ENCODE results near the gene COL7A1.
A peak's percentile ranks its signal among the peaks of the same experiment; 100 is the strongest.

Gene COL7A1

DNA sequence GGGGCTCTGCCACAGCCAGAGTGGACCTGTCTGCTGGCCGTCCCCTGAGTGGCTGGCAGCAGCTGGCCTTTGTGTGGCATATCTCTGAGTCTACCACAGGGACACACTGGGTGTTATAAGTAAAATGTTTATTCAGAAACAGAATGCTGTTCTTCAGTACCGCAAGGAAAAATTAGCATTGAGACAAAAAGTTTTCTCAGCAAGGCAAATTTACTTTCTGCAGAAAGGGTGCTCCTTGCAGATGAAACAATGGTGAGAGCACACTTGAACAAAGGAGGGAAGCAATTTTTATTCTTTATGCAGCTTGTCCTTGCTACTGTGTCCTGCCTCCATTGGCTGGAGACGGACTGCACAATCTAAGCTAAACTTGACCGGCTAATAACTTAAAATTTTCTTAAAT lies 22.4 kb upstream of the COL7A1 start:
- no peak for DNase-seq

- no peak for DNase-seq
These were observed 18.9 kb upstream of the COL7A1 start for GRCh38 chr3:48614044-48614443.

GRCh38 chr3:48612309-48612708 lies 17.2 kb upstream of the COL7A1 start:
- DNase-seq = no peak

DNA sequence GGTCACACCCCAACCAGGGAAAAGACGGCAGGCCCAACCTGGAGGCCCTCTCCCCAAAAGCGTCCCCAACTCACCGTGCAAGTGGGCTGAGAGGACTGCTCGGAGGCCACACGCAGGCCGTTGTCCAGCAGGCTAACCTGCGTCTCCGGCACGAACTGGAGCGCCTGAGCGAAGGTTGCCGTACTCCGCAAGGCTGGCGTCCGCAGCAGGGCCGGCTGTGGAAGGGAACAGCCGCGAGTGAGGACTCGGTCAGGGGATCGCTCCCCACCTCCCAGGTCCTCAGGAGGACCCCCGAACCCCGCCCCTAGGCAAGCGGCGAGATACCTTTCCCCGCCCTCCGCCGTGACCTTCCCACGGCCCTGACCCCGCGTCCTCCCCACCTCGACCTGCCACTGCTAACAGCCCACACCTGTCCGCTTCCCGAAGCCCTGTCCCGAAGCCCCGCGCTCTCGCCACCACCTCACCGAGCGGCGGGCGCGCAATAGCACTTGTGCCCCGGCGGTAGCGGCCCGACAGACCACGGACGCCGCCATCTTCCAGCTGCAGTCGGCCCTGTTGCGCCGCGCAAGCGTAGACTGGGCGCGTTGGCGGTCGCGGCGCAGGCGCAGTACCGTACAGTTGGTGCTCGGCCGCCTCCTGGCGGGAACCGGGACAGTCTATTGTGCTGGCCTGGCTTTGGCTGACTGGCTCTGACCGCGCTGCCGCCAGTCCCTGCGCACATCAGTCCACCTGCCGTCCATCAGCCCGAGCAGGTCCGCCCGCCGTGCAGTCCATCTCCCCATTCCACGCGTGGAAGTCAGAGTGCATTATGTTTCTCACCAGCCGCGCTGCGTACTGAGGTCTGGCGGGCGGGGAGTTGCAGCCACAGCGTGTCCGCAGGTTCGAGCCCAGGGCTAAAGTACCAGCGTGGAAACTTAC lies 14.2 kb upstream of the COL7A1 start, which contains the start of gene UQCRC1:
Gene UQCRC1 (minus strand): TSS at position 559 of the 918 bp plus-strand sequence. CDS start 26 bp downstream, at position 533.
- peak; percentile 55 for DNase-seq

- no peak for DNase-seq
These were observed 12.4 kb upstream of the COL7A1 start for GRCh38 chr3:48607519-48607918.

GRCh38 chr3:48601622-48601994 lies 6.5 kb upstream of the COL7A1 start:
- DNase-seq = no peak

- DNase-seq = no peak
These were observed 5.8 kb upstream of the COL7A1 start for GRCh38 chr3:48600711-48601621.

DNA sequence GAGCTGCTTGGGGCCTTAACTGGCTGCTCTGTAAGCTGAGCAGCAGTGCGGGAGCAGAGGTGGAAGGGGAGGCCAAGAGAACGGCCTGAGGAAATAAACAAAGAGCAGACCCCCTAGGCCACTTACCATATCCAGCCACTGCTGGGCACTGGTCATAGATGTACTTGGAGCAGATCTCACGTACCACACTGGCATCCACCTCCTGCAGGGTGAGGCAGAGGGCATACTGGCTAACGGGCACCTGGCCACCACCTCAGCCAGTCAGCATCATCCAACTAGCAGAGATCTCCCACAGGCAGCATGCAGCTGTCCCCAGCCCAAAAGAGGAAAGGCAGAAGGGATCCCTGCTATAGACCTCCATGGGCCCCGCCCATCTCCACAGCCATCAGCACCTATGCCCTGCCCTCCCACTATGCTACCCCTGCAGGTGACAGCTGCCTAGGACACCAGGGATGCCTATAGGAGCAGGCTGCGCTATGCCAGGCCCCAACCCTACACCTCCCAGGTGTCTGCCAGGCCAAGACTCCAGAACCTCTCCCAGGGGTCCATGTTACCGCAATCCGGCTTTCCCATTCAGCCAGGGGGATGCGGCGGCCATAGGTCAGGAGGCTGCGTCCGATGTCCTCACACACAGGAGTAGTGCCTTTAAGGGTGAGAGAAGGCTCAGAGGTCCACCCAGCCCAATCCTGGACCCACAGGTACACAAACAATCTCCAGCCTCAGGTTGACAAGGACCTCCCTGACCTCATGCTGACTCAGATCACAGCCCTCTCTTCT lies 4.6 kb upstream of the COL7A1 start:
- DNase-seq = no peak

DNA sequence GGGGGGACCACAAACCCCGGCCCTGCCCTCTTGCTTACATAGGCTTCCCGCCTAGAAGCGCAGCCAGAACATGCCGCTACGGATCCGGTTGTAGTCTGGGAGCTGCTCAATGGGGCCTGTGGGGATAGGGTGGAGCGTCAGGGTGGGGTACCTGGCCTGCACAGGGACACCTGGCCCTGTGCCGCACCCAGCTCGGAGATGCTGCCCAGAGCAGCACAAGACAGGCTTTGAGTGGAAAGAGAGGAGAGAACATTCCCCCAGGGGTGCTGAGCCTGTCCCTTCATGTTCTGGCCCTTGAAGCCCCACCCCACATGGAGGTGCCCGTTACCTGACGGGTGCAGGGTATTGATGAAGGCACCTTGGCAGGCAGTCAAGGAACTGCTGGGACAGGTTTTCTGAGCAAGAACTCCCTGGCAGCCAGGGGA lies 4.0 kb upstream of the COL7A1 start:
- DNase-seq = no peak

- no peak for DNase-seq
These were observed 3.4 kb upstream of the COL7A1 start for GRCh38 chr3:48598323-48599076.

- no peak for DNase-seq
These were observed 2.3 kb upstream of the COL7A1 start for GRCh38 chr3:48597408-48597800.

DNA sequence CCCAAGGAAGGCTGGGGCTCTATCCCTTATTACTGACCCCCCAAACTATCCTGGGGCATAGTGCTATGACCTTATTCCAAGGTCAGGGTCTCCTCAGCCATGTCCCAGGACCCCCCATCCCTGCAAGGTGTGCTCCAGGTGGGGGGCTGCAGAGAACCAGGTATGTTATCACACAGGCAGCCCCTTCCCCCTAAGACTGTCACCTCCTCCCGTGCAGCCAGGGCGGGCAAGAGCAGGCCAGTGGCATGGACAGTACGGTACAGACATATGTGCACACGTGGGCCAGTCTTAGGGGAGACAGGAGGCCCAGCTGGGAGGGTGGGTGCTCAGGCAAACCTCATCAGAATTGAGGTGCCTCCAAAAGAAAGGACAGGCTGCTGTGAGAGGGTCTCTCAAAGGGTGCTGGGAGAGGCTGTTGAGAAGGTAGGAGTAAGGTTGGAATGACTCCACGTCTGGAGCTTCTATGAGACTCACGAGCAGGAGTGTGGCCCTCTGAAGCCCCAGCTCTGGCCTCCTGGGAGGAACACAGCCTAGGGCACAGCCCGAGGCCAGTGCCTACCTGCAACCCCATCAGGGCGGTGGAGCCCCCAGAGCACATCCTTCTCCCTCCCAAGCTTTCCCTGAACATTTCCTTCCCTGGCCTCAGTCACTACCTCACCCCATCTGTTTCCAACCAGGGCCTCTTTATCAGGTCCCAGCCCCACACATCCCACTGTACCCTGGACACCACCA lies 1.7 kb upstream of the COL7A1 start:
- DNase-seq = no peak

GRCh38 chr3:48596157-48596556 lies 1.0 kb upstream of the COL7A1 start:
- no peak for DNase-seq

- DNase-seq = no peak
These were observed 495 bp upstream of the COL7A1 start for GRCh38 chr3:48595526-48596121.

DNA sequence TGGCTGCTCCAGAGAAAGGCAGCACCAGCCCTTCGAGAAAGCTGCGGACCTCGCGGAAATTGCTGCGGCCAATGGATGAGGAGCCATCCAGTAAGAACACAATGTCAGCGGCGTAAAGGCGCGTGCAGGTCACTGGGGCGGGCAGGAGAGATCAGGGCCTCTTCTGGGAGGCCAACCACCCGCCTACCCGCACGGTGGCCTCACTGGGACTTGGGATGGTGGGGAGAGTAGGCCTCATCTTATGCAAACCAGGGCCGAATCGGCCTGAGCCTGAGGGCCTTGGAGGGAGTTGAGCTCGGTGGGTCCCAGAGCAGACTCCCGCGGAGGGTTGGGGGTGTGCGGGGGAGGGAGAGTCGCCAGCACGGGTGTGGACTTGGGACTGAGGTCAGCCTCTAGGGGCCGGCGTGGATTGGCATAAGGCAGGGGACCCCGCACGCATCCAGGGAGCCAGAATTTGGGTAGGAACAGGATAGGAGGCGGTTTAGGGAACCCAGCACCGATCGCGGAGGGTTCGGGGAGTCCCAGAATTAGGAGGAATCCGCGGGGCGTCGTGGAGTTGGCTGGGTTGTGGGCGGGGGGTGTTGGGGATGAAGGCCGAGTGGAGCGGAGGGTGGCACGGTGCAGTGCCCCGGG lies 596 bp downstream of the COL7A1 start:
- no peak for DNase-seq

DNA sequence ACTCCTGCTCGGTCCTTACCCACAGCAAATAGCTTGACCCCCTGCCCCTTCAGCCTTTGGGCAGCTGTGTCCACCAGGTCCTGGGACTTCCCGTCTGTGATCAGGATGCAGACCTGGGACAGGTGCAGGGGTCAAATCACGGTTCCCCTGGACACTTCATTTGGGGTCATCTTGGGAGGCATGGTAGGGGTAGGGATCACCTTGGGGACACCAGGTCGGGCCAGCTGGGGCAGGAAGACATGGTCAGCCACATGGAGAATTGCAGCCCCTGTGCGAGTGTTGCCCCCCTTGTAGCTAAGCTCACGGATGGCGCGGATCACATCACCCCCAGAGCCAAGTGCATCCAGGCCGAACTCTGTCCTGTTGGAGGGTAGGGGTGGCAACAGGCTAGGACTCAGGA lies 1.8 kb downstream of the COL7A1 start:
- DNase-seq = no peak

DNA sequence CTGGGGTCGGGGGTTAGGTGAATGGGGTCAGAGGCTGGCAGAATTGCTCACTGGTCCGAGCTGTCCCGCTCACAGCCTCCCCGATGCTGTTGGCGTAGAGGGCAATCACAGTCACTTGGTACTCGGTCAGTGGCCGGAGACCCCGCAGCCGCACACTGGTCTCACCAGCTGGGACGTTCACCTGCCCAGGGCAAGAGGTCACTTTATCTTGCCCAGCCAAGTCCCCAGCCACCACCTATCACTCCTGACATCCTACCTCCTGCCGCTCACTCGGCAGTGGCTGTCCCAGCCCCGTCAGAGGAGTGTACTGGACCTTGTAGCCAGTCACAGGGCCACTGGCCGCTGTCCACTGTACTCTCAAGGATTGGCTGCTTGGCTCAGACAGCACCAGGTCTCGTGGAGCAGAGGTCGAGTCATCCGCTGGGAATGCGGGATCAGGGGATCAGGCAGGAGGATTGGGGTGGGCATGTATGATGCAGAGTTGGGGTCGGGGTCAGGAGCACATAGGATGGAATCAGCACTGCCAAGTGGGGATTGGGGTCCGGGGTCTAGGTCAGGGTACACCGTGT lies 2.5 kb downstream of the COL7A1 start:
- DNase-seq = no peak

GRCh38 chr3:48591886-48592518 lies 3.1 kb downstream of the COL7A1 start:
- DNase-seq = no peak

- no peak for DNase-seq
These were observed 3.7 kb downstream of the COL7A1 start for GRCh38 chr3:48591436-48591835.

GRCh38 chr3:48588230-48588629 lies 6.9 kb downstream of the COL7A1 start:
- DNase-seq = no peak

Measured in cortex of kidney (tissue), 1 donor.